Esophagus squamous epithelium (tissue), 4 donors: Measurements from ENCODE around the gene C5orf52.

ENCODE experiments used
- CTCF ChIP-seq, 6 experiments: fragments of 450-650 bp in 4 of 6; fragments of 200-600 bp in 2 of 6; sonication (generic) in 2 of 6; IDR thresholded peaks; one replicate each; pipeline ENCODE4 v1.5.1; 2016 to 2019; ENCODE audit warnings: antibody characterized with exemption in 6 of 6, mild to moderate bottlenecking in 4 of 6, moderate library complexity in 4 of 6
- POLR2A ChIP-seq, 4 donors: fragments of 450-650 bp; IDR thresholded peaks; one replicate each; pipeline ENCODE4 v1.6.1; 2017; ENCODE audit warnings: antibody characterized with exemption in 4 of 4, mild to moderate bottlenecking in 4 of 4, moderate library complexity in 3 of 4

GRCh38 chr5:157672976-157673375, 1.6 kb downstream of the C5orf52 start:
- TF ChIP-seq CTCF (IDR thresholded peaks at IDR 0.05) (no peak), POLR2A (IDR thresholded peaks at IDR 0.05) (no peak)
